Activated CD4-positive, alpha-beta T cell treated with anti-CD3 and anti-CD28 coated beads, Interleukin-2, amount 50 U/mL, for 48 hours (primary cell): Measurements from ENCODE around the gene NATD1.
"Not testable (repeated sequence)": the region's sequence is repeated elsewhere in the genome, so short reads cannot be mapped to it uniquely, and the experiment has no call there.

Source experiments
- DNase-seq, 2 experiments: peaks; one replicate each; pipeline ENCODE4 v3.0.0-alpha.2; 2020

NATD1 gene

DNA sequence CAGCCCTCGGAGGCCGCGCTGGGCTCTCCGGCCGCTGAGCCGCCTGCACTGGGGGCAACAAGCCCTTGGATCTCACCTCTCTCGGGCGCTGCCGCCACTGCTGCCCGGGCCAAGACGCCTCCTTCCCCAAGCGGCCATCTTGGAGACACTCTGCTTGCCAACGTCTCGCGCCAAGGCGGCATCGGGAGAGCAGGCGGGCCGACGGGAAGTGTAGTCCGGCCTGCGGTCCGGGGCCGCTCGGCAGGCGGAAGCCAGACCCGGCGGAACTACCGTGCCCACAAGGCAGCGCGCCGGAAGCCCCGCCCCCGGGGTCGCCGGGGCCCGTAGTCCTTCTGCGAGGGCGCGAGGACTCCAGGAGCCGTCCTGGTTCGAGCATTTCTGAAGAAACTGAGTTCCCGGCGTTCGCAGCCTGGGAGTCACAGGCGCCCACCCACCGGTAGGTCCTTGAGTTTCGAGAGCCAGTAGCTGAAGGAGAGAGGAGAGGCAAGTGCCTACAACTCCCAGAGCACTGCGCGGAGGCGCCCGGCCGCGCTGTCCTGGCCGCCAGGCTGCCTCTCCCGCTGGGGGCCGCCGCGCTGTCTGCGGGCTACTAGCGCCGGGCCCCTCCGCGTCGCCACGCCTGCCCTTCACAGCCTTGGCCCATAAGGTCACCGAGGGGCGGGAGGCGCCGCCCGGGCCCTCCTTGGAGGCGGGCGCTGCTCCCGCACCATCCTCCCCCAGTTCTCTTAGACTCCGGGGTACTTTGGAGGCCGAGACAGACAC, 39.0 kb downstream of the NATD1 start, which contains the start of gene TMEM11:
Gene TMEM11 (minus strand): TSS at position 147 of the 762 bp plus-strand sequence. CDS start 9 bp downstream, at position 138.
- peak; percentile 94 for DNase-seq

DNA sequence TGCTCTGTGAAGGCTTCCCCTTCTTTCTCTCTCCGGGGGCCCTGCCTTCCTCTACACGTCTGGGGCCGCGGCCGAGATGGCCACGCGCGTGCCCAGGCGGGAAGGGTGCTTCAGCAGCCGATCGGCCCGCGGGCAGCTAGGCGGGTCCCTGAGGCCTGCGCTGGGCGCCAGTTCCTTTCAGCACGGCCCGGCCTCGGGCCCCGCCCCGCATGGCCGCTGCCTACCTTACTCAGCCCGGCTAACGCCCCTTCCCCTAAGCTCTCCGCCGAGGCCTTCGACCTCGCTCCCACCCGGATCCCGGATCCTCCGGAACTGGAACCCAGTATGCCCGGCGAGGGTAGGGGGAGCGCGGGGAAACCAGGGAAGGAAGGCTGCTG, 39.6 kb downstream of the NATD1 start:
- DNase-seq: no peak

DNA sequence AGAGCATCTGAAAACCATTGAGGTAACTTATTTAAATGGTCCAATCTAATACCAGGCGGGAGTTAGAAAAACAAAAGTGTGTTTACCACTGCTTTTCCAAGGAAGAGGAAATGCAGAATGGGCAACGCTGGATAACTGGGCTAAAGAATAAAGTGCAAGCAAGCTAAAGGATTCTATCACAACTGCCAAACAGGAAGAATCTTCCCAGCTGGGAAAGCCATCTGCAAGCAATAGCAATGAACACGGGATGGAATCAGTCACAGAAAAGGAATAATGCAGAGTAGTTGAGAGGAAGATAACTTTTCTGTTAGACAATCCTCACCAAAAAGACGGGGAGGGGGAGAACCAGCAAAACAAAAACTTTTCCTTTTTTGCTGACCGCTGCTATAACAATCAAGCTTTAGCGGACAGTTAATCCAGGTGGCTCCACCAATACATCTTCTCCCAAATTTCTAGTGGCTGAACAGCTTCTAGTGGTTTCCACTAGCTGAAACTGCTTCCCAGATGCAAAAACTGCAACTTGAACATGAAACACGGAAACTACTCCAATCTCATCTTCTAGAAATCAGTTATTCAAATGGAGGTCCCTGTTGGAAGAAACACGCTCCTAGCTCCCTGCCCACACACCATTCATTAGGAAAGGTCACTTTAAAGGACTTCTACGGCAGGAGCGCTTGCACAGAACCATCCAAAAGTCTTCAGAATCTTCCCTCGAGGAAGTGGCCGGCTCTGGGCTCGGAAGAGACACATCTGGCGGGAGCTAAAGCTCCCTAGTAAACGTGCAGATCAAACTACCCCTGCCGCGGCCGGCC, 40.2 kb downstream of the NATD1 start:
- DNase-seq: no peak

DNA sequence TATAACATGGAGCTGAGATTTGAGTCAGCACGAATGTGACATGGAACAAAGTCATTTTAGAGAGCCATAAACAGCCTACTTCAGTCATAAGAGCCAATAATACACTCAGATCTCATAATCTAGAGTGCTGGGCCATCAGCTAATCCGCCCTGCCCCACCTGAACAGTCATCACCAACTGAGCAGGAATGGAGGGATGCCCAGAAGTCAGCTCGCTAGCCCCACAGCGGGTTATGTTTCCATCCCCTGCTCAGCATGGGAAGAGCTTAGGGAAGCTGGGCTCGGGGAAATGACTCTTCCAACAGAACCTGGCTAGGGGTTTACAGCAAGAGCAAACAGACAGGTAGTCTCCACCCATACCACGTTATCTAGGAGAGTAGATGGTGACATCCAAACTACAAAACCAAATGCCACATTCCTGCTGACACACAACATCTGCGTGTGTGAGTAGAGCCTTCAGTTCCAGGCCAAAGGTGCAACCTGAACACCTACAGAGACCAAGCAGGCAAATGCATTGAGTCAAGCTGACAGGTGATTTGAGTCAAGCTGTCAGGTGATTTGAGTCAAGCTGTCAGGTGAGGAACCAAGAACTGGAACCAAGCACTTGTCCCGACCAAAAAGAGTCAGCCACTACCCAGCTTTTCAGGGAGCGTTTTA, 41.3 kb downstream of the NATD1 start:
- DNase-seq: no peak

DNA sequence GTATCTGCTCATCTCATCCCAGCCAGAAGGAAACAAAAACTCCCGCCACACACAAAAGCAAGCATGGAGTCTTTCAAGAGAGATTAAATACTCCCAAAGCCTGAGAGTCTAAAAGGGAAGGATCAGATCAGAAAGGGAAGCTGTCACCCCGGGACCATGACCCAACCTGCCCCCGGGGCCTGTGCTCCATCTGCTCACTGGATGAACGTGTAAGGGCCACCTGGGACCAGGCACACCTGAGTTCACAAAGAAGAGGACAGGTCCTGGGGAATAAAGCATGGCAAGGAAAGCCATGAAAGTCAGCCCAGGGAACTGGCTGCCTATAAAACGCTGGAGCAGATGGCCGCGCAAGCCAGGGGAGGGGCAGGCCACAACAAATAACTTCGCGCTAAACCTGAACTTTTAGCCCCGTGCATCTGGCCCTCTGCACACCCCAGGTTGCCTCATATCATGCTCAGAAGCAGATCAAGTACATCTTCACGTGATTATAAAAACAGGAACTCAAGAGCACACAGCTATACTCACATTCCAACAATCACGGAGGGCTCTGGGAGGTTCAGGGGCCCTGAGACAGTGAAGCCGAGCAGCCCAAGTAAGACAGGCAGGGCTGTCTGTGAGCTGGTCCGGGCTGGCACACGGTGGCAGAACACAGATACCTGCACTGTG, 42.7 kb downstream of the NATD1 start:
- no peak for DNase-seq

DNA sequence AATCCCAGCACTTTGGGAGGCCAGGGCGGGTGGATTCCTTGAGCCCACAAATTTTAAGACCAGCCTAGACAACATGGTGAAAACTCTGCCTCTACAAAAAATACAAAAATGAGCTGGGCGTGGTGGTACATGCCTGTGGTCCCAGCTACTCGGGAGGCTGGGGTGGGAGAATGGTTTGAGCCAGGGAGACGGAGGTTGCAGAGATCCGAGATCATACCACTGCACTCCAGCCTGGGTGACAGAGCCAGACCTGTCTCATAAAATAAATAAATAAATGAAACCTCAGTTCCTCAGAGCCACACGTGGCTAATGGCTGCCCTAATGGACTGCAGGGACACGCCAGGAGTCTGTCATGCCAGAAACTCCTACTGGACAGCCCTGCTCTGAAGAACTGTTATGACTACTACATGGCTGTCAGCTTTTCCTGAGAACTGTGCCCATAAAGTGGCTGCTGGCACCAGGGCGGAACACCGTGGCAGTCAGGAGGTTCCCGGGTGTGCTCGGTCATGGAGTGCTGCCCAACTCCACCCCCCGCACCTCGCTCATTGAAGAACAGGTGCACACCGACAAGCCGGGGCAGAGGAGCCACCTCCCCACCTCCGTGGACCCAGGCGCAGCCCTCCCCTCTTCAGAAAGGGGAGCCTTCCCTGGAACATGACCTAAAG, 43.6 kb downstream of the NATD1 start:
- DNase-seq: no peak

DNA sequence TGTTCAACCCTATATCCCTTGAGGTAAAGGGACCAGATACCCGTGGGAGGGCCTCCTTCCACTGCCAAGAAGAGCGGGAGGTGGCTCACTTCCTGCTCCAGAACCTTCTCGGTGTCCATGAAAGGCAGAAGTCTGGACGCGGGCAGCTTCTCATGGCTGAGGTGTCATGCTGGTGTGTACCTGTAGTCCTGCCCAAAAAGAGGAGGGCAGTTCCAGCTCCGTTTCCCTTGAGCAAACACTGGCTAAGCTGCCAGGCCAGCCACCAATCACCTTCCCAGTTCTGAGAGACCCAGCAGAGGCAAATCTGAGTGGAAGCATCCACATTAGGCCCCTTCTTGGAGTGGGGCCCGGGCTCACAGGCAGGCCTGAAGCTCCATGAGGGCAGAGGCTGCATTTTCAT, 44.9 kb downstream of the NATD1 start:
- DNase-seq: no peak

DNA sequence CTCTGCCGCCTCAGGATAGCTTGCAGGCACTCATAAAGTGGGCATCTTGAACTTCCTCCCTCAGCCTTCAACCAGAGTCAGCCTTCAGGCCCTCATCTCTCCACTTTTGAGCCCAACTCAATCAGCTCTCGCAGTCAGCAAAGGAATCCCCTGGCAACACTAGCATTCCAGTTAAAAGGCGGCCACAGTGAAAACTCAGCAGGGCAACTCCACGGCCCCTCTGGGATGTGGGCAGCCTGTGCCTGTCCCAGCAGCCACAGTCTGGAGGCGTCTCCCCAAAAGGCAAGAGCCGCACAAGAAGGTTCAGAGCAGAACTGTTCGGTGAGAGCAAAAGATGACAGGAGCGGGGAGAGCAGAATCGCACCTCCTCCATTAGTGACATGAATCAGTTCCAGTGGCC, 48.3 kb downstream of the NATD1 start:
- no peak for DNase-seq

DNA sequence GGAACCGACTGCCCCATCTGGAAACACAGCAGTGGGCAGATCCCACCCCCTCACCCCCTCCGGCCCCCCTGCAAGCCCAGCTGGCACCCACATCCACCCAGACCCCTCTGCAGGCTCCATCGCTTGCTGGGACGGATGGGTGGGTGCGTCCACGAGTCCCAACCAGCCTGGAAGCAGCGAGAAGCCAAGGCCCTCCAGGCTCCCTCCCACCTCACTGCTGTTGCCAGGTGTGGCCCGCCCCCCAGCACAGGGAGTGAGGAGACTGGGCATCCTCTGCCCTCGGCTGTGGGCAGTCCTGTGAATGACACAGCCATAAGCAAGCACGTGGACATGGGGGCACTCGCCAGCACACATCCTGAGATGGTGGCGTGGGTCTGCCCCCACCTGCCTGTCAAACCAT, 50.7 kb downstream of the NATD1 start:
- no peak for DNase-seq

DNA sequence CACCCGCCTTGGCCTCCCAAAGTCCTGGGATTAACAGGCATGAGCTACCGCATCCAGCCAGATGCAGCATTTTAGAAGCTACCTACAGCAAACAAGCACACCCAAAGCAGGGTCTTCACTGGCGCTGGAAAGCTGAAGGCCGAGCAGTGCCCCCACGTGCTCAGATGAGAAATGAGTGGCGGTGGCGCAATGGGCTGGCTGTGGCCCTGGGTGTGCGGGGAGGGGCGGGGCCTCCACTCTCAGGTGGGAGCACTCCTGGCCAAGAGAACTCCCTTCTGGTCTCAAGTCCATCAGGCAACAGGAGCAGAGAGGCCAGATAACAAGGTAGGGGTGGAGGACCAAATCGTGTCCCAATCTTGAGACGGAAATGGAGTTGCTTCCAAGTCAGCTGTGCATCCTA, 51.3 kb downstream of the NATD1 start:
- DNase-seq: no peak

DNA sequence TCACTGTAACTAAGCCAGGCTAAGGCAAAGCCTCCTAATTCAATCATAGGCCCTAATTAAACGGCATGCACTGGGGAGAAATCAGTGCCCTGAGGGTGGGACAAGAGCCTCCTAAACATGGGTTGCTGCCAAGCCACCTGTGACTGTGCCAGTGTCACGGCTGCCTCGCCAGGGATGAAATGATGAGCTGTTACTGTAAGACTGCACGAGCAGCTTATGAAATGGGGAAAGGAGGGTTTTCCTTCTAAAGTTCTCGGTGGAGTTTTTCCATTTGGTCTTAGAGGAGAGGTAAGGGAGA, 52.0 kb downstream of the NATD1 start:
- DNase-seq: no peak

DNA sequence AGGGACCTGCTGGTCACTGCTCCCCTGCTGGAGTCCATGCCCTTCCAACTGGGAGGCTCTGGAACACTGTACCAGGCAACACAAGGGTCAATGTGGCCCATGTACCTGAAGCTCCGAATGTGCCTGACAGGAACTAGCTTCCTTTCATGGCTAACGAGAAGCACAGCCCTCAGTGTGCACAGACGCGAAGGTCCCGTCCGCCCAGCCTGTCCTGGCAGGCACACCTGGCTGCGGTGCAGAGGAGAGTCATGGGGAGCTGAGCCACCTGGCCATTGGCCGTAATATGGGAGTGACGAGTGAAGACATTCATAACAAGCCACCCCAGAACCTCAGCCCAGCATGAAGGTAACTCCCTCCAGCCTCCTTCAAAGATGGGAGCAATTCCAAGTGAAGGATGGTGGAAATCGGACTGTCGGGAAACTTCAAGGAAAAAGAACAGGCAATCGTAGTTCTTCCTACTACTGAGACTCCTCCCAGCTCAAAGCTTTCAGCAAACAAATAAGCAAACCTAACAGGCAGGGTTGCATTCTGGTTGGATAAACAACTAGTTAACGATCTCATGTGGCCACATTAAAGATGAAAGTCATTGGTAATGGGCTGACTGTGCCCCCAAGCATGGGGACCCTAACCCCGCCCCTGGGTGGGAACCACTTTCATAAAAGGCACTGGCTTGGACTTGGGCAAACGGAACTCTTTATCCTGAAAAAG, 52.5 kb downstream of the NATD1 start:
- DNase-seq: no peak

DNA sequence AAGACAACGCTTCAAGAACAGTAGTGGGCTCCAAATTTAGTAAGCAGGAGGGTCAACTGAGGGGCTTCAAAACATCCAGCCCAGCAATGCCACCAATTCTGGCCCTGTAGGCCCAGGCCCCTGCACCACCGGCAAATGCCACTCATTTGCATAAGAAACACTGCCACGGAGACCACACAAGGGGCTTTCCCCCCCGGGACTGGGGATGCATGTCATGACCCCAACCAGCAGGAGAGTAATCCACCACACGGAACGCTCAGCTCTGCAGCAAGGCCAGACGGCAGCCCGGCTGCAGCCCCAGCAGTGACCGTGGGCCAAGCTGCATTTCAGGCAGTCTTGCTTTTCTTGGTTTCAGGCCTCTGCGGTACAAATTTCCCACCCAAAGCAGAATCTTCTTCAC, 53.4 kb downstream of the NATD1 start:
- DNase-seq: no peak

DNA sequence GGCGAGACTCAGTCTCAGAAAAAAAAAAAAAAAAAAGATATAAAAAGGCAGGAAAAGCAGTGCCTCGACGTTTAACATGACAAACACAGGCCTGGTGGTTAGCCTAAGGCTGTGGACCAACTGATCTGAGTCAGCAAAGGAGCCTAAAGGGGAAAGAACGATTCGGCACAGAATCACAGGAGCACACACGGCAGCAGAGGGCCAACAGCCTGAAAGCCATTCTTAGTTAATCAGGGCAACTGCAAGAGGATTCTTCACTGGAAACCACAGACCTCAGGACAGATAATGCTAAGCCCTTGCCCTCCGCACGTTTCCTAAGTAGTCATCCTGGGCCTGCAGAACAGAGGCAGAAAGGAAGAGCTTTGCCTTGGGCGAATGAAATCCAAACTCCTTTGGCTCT, 53.9 kb downstream of the NATD1 start:
- DNase-seq: no peak

DNA sequence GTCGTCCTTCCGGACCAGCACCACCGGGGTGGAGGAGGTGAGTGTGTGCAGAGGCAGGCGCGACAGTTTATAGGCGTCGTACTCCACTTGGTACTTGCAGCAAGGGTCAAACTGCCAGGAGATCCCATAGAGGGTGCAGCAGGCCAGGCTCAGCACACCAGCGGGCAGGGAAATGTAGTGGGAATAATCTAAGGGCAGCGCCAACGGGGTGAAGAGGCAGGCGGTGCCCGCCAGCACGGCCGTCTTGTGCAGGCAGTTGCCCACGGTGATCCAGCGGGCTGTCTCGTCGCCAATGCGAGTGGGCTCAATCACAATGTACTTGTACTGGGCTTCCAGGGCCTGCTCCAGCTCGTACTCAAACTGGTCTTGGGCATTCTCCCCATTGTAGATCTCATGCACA, 54.8 kb downstream of the NATD1 start:
- no peak for DNase-seq

DNA sequence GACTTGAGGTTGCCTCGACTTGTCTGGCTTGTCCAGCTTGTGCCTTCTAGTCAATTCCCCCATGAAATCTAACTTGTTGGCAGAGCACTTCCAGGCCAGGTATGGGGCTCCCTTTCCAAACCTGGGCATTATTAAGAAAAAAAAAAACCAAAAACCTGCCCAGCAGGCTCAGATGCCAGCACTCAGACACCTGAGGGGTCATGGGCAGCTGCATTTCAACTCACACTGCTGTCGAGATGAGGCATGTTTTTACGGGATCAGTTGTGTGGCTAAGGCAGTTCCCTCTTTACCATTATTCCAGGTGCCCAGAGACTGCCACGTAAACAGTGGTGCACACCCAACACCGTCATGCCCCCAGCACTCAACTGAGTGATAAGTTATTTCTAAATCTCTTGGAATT, 57.1 kb downstream of the NATD1 start:
- DNase-seq: no peak

DNA sequence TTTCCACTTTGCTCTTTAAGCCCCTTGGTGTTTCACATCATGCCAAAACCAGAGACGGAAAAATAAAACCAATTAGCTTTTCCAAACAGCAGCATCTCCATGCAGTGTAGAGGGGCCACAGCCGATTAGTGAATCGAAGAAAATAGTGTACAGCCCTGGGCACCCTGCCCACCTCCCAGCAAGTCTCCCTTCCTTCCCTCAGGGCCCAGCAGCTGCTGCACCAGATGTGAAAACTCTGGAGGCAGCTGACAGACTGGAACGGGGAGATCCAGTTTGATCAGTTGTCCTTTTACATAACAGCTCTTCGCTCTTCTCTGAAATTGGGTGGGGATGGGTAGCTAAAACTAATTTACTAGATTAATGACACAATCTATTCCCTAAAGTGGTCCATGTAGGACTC, 58.5 kb downstream of the NATD1 start:
- DNase-seq: no peak

DNA sequence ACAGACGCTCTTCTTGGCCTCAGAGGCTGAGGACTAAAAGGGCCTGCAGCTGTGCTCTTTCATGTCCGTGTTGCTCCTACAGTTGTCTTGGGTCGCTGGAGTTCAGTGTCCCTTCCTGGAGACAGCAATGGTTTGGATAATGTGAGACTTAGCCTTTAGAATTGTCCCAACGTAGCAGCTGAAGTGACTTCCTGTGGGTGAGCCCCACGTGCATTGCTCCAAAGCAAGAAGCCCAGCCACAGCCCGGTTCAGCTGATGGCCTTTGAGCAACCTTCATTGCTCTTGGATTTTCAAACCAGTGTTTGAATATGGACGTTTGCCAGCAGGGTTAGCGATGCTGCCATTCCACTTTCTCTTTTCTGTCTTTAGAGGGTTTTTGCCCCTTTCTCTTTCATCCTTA, 59.0 kb downstream of the NATD1 start:
- no peak for DNase-seq

DNA sequence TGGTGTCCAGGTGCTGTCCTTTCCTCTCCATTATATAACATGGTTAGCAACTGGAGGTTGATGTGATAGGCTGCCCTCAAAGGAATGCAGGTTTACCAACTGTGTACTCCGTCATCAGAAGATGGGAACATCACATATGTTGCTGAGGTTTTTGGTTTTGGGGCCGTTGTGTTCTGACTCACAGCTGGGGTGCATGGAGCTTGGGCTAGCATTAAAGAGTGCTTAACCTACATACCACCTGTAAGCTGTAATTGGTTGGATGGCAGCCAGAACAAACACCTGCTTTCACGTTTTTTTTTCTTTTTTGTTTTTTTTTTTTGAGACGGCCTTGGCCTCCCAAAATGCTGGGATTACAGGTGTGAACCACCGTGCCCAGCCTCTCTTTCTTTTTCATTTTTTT, 60.2 kb downstream of the NATD1 start:
- no peak for DNase-seq

DNA sequence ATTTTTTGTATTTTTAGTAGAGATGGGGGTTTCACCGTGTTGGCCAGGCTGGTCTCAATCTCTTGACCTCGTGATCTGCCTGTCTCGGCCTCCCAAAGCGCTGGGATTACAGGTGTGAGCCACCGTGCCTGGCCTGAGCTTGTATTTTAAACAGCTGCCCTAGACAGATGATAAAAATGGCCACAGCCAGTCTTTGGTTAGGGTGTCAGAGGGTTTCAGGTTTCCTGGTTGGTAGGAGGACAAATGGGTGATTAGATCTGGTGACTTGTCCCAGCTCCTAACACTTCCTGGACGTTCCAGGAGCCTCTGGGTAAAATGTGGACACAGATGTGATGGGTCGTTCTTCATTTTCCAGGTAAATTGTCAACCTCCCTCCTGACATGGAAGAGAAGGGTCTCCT, 60.8 kb downstream of the NATD1 start:
- DNase-seq: not testable (repeated sequence)

DNA sequence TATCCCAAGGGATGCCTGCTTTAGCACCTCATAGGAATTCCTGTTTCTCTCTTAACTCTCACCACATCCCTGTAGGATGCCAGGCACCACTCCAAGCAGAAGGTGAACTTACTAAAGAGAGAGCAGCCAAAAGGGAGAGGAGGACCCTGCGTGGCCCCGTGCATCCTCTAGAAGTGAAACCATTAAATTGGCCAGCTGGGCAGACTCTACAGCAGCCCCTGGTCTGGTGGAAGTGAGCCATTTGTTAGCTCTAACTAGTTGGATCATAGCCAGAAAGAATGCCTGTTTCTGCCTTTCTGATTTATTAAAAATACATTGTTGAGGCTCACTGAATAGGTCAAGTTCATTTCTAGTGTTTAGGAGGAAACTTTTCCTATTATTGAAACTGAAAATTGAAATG, 61.5 kb downstream of the NATD1 start:
- DNase-seq: no peak

DNA sequence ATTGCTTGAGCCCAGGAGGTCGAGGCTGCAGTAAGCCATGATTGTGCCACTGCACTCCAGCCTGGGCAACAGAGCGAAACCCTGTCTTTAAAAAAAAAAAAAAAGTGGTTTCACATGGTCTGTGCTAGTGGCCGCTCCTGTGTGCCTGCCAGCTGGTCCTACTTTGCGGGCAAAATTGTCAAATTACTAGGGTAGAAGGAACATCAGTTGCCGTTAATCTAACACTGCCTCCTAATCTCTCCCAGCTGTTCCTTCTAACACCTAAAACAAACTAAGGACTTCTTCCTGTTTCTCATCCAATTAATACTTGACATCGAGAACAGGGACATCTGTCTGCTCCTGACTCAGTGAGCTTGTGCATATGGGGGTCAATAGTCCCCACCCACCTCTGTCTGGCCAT, 63.1 kb downstream of the NATD1 start:
- no peak for DNase-seq
